ENCODE results near the gene SH3BP5. TPM values are rescaled to one million over a fixed set of nuclear protein-coding genes. Genes with fewer than 3 reads are reported as not detected.

Gene SH3BP5
- total and polyA plus RNA-seq, 2 donors (not counting 1 experiment from before 2014, with no cell fraction given) = 76.6 to 92.3 TPM

- DNase-seq (no peak), ATAC-seq (ENCODE audit: low read depth) (peak; percentile 59)
- peaks cover 59 to 75% of the 10 kb centered on the region in 2 donors for H3K4me1 ChIP-seq (ENCODE audit: control insufficient read depth in 2 of 2, insufficient read depth in 2 of 2, low read length in 2 of 2)
- no peaks in the 10 kb centered on the region for H3K27me3 ChIP-seq (replicated peaks in 1 of 4; ENCODE audit: control extremely low read depth in 1 of 4, control insufficient read depth in 3 of 4, insufficient read depth in 4 of 4, low read length in 3 of 4)
- Mint-ChIP-seq H3K4me3 (peak overlapping the region; percentile 5), H3K27ac (peak overlapping the region; percentile 57), H3K9me3 (ENCODE audit: insufficient read depth) (no peaks in the 10 kb centered on the region), H3K27me3 (no peaks in the 10 kb centered on the region), H3K4me1 (peaks cover 81% of the 10 kb centered on the region)
- intact Hi-C loops (cut with micrococcal nuclease) = no loop called here
- H3K4me2 ChIP-seq (replicated peaks; ENCODE audit: low read depth, low read length, poor library complexity, severe bottlenecking) = no peak overlapping the region
- ChIA-PET POLR2A (interaction anchor here (0.5 kb wide), 1 partner anchor 206 kb away, joined by 3 read pairs; no protein-coding TSS in a partner anchor), CTCF (interaction anchor here (1.0 to 1.6 kb wide), 5 partner anchors 17 to 94 kb away, joined by 3 to 4 read pairs (median 4); partner anchors contain the start of gene SH3BP5)
- no peak overlapping the region for H3K4me3 ChIP-seq (ENCODE audit: control extremely low read depth in 1 of 5, extremely low read depth in 1 of 5, insufficient read depth in 1 of 5, low read depth in 2 of 5, low read length in 4 of 5)
- H3K9ac ChIP-seq (ENCODE audit: low read length) = no peak overlapping the region
- H4K20me1 ChIP-seq (ENCODE audit: control insufficient read depth, insufficient read depth, low read length, poor library complexity, severe bottlenecking) = peaks cover 78% of the 10 kb centered on the region
- H3K27ac ChIP-seq (ENCODE audit: low read length in 2 of 2) = peak overlapping the region in 1 of 2 donors; percentile 59
- WGBS (ENCODE audit: insufficient coverage) = 100% methylated on average over 2 of the region's 6 CpGs
- no peak overlapping the region for H2AFZ ChIP-seq (ENCODE audit: insufficient read depth, low read depth, low read length, poor library complexity, severe bottlenecking)
- no peak for TF ChIP-seq EZH2 (IDR thresholded peaks at IDR 0.05; ENCODE audit: borderline replicate concordance, insufficient read depth, low read depth, low read length, poor library complexity, severe bottlenecking)
- no peak for TF ChIP-seq CTCF (IDR thresholded peaks at IDR 0.05)
- peaks cover 0 to 30% of the 10 kb centered on the region in 2 experiments for H3K36me3 ChIP-seq (replicated peaks in 1 of 2; ENCODE audit: control extremely low read depth in 1 of 2, control insufficient read depth in 1 of 2, extremely low read depth in 1 of 2, insufficient read depth in 2 of 2, low read length in 1 of 2)
- H3K9me3 ChIP-seq (ENCODE audit: control extremely low read depth in 1 of 3, control insufficient read depth in 2 of 3, insufficient read depth in 1 of 3, low read length in 2 of 3) = peaks cover 0 to 10% (median 0%) of the 10 kb centered on the region in 3 donors
- peaks cover 99% of the 10 kb centered on the region for H3K79me2 ChIP-seq (ENCODE audit: control insufficient read depth, insufficient read depth, low read length)
Observed at GRCh38 chr3:15310491-15311370, 21.7 kb downstream of the SH3BP5 start.

Measured in B cell (primary cell).